Stomach (tissue), 9 donors: ENCODE data around the gene TCF12. TPM values are rescaled to one million over a fixed set of nuclear protein-coding genes. Genes with fewer than 3 reads are reported as not detected.

Experiments
- DNase-seq, 2 donors: peaks; one replicate each; pipeline versions ENCODE4 v3.0.0 to v3.0.0-alpha.2; 2013 to 2019
- H3K27ac ChIP-seq, 5 donors: fragments of 200-600 bp in 4 of 5; sonication (generic) in 4 of 5; one replicate each; pipeline ENCODE4 v1.5.1; 2013 to 2019; ENCODE audit warnings: mild to moderate bottlenecking in 1 of 5, moderate library complexity in 1 of 5
- H3K27me3 ChIP-seq, 3 donors: fragments of 200-600 bp; sonication (generic); one replicate each; pipeline ENCODE4 v1.5.1; 2017 to 2019; ENCODE audit warnings: mixed run types in 1 of 3
- H3K36me3 ChIP-seq, 4 donors: fragments of 200-600 bp; sonication (generic); 1 replicate in 3 of 4; 2 replicates in 1 of 4; pipeline ENCODE4 v1.5.1; 2016 to 2019
- H3K4me1 ChIP-seq, 4 donors: fragments of 200-600 bp; sonication (generic); one replicate each; pipeline ENCODE4 v1.5.1; 2016 to 2019
- H3K4me3 ChIP-seq, 4 donors: fragments of 200-600 bp; sonication (generic) in 3 of 4; one replicate each; pipeline ENCODE4 v1.5.1; 2016 to 2019; ENCODE audit warnings: mild to moderate bottlenecking in 1 of 4
- H3K9me3 ChIP-seq, 4 donors: fragments of 200-600 bp; sonication (generic); one replicate each; pipeline ENCODE4 v1.5.1; 2016 to 2019
- CTCF ChIP-seq, 7 experiments: fragments of 450-650 bp in 4 of 7; fragments of 200-600 bp in 3 of 7; sonication (generic) in 3 of 7; IDR thresholded peaks; one replicate each; pipeline ENCODE4 v1.5.1; 2016 to 2019; ENCODE audit warnings: antibody characterized with exemption in 7 of 7, control low read depth in 2 of 7, mild to moderate bottlenecking in 1 of 7
- EP300 ChIP-seq: sonication (generic); formaldehyde crosslinking; IDR thresholded peaks from one replicate; pipeline ENCODE4 v1.6.1; 2017; ENCODE audit warnings: antibody characterized with exemption
- POLR2A ChIP-seq, 4 donors: fragments of 450-650 bp; IDR thresholded peaks; one replicate each; pipeline ENCODE4 v1.6.1; 2016; ENCODE audit warnings: antibody characterized with exemption in 4 of 4, control low read depth in 2 of 4, mild to moderate bottlenecking in 1 of 4, moderate library complexity in 1 of 4
- POLR2AphosphoS5 ChIP-seq, 3 donors: sonication (generic); formaldehyde crosslinking; IDR thresholded peaks; one replicate each; pipeline ENCODE4 v1.6.1; 2016; ENCODE audit warnings: antibody characterized with exemption in 3 of 3
- WGBS, 5 donors: extraction: QIAGEN DNeasy Blood & Tissue Kit in 3 of 5; methylation state at CpG; one replicate each; pipeline versions ENCODE4 v1.1.5 to v1.1.7; 2013 to 2018; 5-methylcytosine and 5-hydroxymethylcytosine counted together
- intact Hi-C: fragments of 100-400 bp; cut with DNase I; formaldehyde crosslinking; loops from one replicate; pipeline ENCODE4 v1.15.1; 2023; ENCODE audit warnings: low total_unique reads
- polyA plus RNA-seq, 3 donors: library from polyadenylated mRNA; stranded (reverse); fragments of 200-250 nt; gene quantifications; one replicate each; pipeline ENCODE4 v1.2.3, GENCODE V29; 2013
- total RNA-seq, 5 donors: library from RNA; depleted of rRNA; stranded (reverse); fragments of >200 nt; gene quantifications; one replicate each; pipeline versions ENCODE4 v1.1.0 to v1.2.3, GENCODE V29; 2014 to 2016
- donor health status: healthy with polysubstance abuse.
- donor health status: Bipolar disorder and iron deficiency.
- donor health status: healthy.

The TCF12 gene
- total and polyA plus RNA-seq, 8 donors, result 11.2 to 462 (median 130) TPM

DNA sequence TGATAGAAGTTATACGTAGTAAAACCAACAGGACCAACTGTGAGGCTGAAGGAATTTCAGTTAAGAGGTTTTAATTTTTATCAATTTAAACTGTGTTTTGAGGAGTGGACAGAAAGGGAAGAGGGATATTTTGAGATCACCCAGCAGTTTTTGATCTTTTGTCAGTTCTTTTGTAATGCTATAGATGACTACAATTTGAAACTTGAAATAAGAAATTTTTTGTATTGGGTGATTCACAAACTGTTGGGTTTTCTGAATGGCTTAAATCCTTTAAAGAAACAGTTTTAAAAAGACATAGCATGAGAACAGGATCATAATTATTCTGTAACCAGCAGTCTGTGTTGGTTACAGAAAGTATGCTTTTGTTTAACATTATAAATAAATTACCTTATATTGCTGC is 67.4 kb downstream of the TCF12 start:
- H3K27me3 ChIP-seq, result no peaks in the 10 kb centered on the region
- TF ChIP-seq POLR2AphosphoS5 (IDR thresholded peaks at IDR 0.05) (no peak), POLR2A (IDR thresholded peaks at IDR 0.05) (no peak), EP300 (no peak), CTCF (IDR thresholded peaks at IDR 0.05) (no peak)
- DNase-seq, result no peak
- H3K4me3 ChIP-seq, result no peak overlapping the region
- intact Hi-C loops, result no loop called here
- H3K27ac ChIP-seq, result peak overlapping the region in 1 of 5 donors; percentile 33
- H3K36me3 ChIP-seq, result no peaks in the 10 kb centered on the region
- H3K9me3 ChIP-seq, result no peaks in the 10 kb centered on the region
- 85 to 94% (median 89%) methylated on average over 1 of the region's 1 CpG for WGBS, 5 donors
- peaks cover 12 to 70% (median 40%) of the 10 kb centered on the region in 4 donors for H3K4me1 ChIP-seq

DNA sequence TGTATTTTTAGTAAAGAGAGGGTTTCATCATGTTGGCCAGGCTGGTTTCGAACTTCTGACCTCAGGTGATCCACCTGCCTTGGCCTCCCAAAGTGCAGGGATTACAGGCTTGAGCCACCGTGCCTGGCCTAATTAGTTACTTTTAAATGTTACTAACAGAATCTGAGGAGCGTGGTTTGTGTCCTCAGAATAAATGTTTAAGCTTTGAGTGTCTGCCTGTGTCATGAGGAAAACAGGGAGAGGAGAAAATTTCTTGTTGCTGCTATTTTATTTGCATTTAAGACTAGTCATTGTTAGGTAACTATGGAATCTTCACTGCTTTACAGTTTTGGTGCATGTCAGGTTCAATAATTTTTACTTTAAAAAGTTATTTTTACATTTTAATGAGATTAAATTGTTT is 68.8 kb downstream of the TCF12 start:
- Histone ChIP-seq H3K9me3 (no peaks in the 10 kb centered on the region), H3K27ac (no peak overlapping the region), H3K36me3 (no peaks in the 10 kb centered on the region), H3K4me3 (no peak overlapping the region), H3K4me1 (peaks cover 12 to 65% (median 35%) of the 10 kb centered on the region in 4 donors), H3K27me3 (no peaks in the 10 kb centered on the region)
- no peak for DNase-seq
- WGBS, 5 donors, result 68 to 84% (median 76%) methylated on average over 3 of the region's 3 CpGs
- TF ChIP-seq POLR2AphosphoS5 (IDR thresholded peaks at IDR 0.05) (no peak), CTCF (IDR thresholded peaks at IDR 0.05) (no peak), EP300 (no peak), POLR2A (IDR thresholded peaks at IDR 0.05) (no peak)
- intact Hi-C loops, result no loop called here

- Histone ChIP-seq H3K4me3 (no peak overlapping the region), H3K27me3 (no peaks in the 10 kb centered on the region), H3K36me3 (no peaks in the 10 kb centered on the region), H3K9me3 (no peaks in the 10 kb centered on the region), H3K27ac (no peak overlapping the region), H3K4me1 (peaks cover 12 to 59% (median 31%) of the 10 kb centered on the region in 4 donors)
- DNase-seq, result no peak
- intact Hi-C loops, result no loop called here
- TF ChIP-seq EP300 (no peak), POLR2A (IDR thresholded peaks at IDR 0.05) (no peak), POLR2AphosphoS5 (IDR thresholded peaks at IDR 0.05) (no peak), CTCF (IDR thresholded peaks at IDR 0.05) (no peak)
These were observed 69.8 kb downstream of the TCF12 start for GRCh38 chr15:56988219-56988618.

DNA sequence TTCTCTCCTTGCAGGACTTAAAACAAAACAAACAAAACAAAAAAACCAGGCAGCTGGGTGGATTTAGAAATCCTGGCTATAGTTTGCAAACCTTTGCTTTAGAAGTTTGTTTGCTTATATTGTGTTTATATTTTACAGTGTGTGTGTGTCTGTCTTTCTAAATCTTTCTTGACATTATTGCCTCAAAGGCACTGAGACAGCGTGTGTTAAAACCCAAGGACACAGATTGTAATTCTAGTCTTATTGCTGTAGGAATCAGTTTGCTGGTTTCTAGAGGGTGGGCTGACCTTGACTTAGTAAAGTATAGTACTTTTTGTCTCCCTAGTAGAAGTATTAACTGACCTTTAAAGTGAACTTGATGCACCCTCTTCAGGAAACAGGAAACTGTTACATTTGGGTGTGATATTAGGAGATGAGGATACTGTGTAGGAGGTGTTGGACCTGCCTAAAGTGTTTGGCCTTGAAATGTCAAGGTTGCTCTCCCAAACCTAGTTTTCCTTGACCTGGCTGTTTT is 71.0 kb downstream of the TCF12 start:
- intact Hi-C loops, result no loop called here
- Histone ChIP-seq H3K4me3 (no peak overlapping the region), H3K4me1 (peaks cover 12 to 52% (median 30%) of the 10 kb centered on the region in 4 donors), H3K27ac (no peak overlapping the region), H3K36me3 (no peaks in the 10 kb centered on the region), H3K9me3 (no peaks in the 10 kb centered on the region), H3K27me3 (no peaks in the 10 kb centered on the region)
- WGBS, 5 donors, result 29 to 53% (median 45%) methylated on average over 1 of the region's 1 CpG
- peak in 1 of 2 donors; percentile 10 for DNase-seq
- TF ChIP-seq CTCF (IDR thresholded peaks at IDR 0.05) (no peak), POLR2AphosphoS5 (IDR thresholded peaks at IDR 0.05) (no peak), POLR2A (IDR thresholded peaks at IDR 0.05) (no peak), EP300 (no peak)
